IPS-18c (cell line): Measurements from ENCODE around the gene CDKN1C.

Experiments used
- H3K4me3 ChIP-seq: 2 replicates; pipeline ENCODE4 v1.7.0; 2013; ENCODE audit warnings: low read depth, mild to moderate bottlenecking, low read length, moderate library complexity; ENCODE audit not compliant: insufficient read depth
- H3K9me3 ChIP-seq: one replicate; pipeline ENCODE4 v1.6.1; 2013; ENCODE audit warnings: mild to moderate bottlenecking, low read length, moderate library complexity; ENCODE audit not compliant: control insufficient read depth, insufficient read depth

Gene CDKN1C

GRCh38 chr11:2885017-2885677, 428 bp downstream of the CDKN1C start:
- Histone ChIP-seq H3K9me3 (no peaks in the 10 kb centered on the region), H3K4me3 (peak overlapping the region; percentile 65)

- no peaks in the 10 kb centered on the region for H3K9me3 ChIP-seq
- H3K4me3 ChIP-seq, result peak overlapping the region; percentile 67
Measured at GRCh38 chr11:2883979-2884815, 1.4 kb downstream of the CDKN1C start.

- H3K4me3 ChIP-seq, result peak overlapping the region; percentile 67
- no peaks in the 10 kb centered on the region for H3K9me3 ChIP-seq
Measured at GRCh38 chr11:2883640-2883978, 2.0 kb downstream of the CDKN1C start.

GRCh38 chr11:2882396-2883110, 3.0 kb downstream of the CDKN1C start:
- no peaks in the 10 kb centered on the region for H3K9me3 ChIP-seq
- H3K4me3 ChIP-seq, result no peak overlapping the region

- Histone ChIP-seq H3K9me3 (no peaks in the 10 kb centered on the region), H3K4me3 (no peak overlapping the region)
Measured at GRCh38 chr11:2881981-2882375, 3.6 kb downstream of the CDKN1C start.

- Histone ChIP-seq H3K4me3 (no peak overlapping the region), H3K9me3 (no peaks in the 10 kb centered on the region)
Measured at GRCh38 chr11:2881076-2881980, 4.2 kb downstream of the CDKN1C start.

- no peaks in the 10 kb centered on the region for H3K9me3 ChIP-seq
- H3K4me3 ChIP-seq, result no peak overlapping the region
Measured at GRCh38 chr11:2880646-2881045, 4.9 kb downstream of the CDKN1C start.

- no peaks in the 10 kb centered on the region for H3K9me3 ChIP-seq
- no peak overlapping the region for H3K4me3 ChIP-seq
Measured at GRCh38 chr11:2878782-2879181, 6.8 kb downstream of the CDKN1C start.

- Histone ChIP-seq H3K4me3 (no peak overlapping the region), H3K9me3 (no peaks in the 10 kb centered on the region)
Measured at GRCh38 chr11:2877474-2877873, 8.1 kb downstream of the CDKN1C start.

GRCh38 chr11:2874963-2875362, 10.6 kb downstream of the CDKN1C start:
- no peak overlapping the region for H3K4me3 ChIP-seq
- H3K9me3 ChIP-seq, result no peaks in the 10 kb centered on the region

GRCh38 chr11:2870969-2871680, 14.4 kb downstream of the CDKN1C start:
- H3K9me3 ChIP-seq, result no peaks in the 10 kb centered on the region

GRCh38 chr11:2870460-2870859, 15.1 kb downstream of the CDKN1C start:
- no peaks in the 10 kb centered on the region for H3K9me3 ChIP-seq
- H3K4me3 ChIP-seq, result no peak overlapping the region

More at GRCh38 chr11:2870969-2871680, 14.4 kb downstream of the CDKN1C start:
- H3K4me3 ChIP-seq, result no peak overlapping the region

GRCh38 chr11:2869561-2870427, 15.8 kb downstream of the CDKN1C start:
- Histone ChIP-seq H3K4me3 (peak overlapping the region; percentile 3; the same call in 1 of the 2 replicates), H3K9me3 (no peaks in the 10 kb centered on the region)

- H3K9me3 ChIP-seq, result no peaks in the 10 kb centered on the region
- H3K4me3 ChIP-seq, result peak overlapping the region; percentile 15; the same call in 1 of the 2 replicates
Measured at GRCh38 chr11:2869134-2869526, 16.4 kb downstream of the CDKN1C start.

GRCh38 chr11:2868506-2869133, 17.0 kb downstream of the CDKN1C start:
- no peaks in the 10 kb centered on the region for H3K9me3 ChIP-seq
- H3K4me3 ChIP-seq, result peak overlapping the region; percentile 15
